Activated CD4-positive, alpha-beta memory T cell treated with anti-CD3 and anti-CD28 coated beads for 36 hours (primary cell): ENCODE results near the gene PRCP. TPM values are rescaled to one million over a fixed set of nuclear protein-coding genes. Genes with fewer than 3 reads are reported as not detected.

Experiments used
- CTCF ChIA-PET: fragments of 350-600 bp; sonication (Branson Sonifier 250); formaldehyde crosslinking; loops from one replicate; lab custom pipeline; 2021; ENCODE audit warnings: antibody characterized with exemption, inconsistent platforms; lab: Charles Lee
- POLR2A ChIA-PET: fragments of 350-600 bp; sonication (Branson Sonifier 250); formaldehyde crosslinking; loops from one replicate; lab custom pipeline; 2021; ENCODE audit warnings: antibody characterized with exemption; lab: Charles Lee
- DNase-seq: peaks from one replicate; pipeline ENCODE4 v3.0.0-alpha.2; 2020
- H3K27ac Mint-ChIP-seq: one replicate; pipeline ENCODE4 v1.8.0; 2021; ENCODE audit warnings: mixed read lengths
- H3K27me3 Mint-ChIP-seq: one replicate; pipeline ENCODE4 v1.8.0; 2021; ENCODE audit warnings: mixed read lengths
- H3K36me3 Mint-ChIP-seq: one replicate; pipeline ENCODE4 v1.8.0; 2021; ENCODE audit warnings: mixed read lengths
- H3K4me1 Mint-ChIP-seq: one replicate; pipeline ENCODE4 v1.8.0; 2021; ENCODE audit warnings: low read depth, mixed read lengths
- H3K4me3 Mint-ChIP-seq: one replicate; pipeline ENCODE4 v1.8.0; 2021; ENCODE audit warnings: mild to moderate bottlenecking, mixed read lengths
- H3K9me3 Mint-ChIP-seq: one replicate; pipeline ENCODE4 v1.8.0; 2021; ENCODE audit warnings: mixed read lengths
- intact Hi-C: fragments of 100-400 bp; cut with micrococcal nuclease; formaldehyde crosslinking; loops from one replicate; pipeline ENCODE4 v1.15.1; 2023
- total RNA-seq, 2 experiments: library from RNA; stranded (reverse); gene quantifications; one replicate each; pipeline ENCODE4 v1.2.3, GENCODE V29; 2021

PRCP gene
- total RNA-seq, 2 experiments from 2014 or later = 26.7 to 27.0 TPM

GRCh38 chr11:82775218-82775617 is 125.0 kb downstream of the PRCP start:
- Mint-ChIP-seq H3K36me3 (peaks cover 9% of the 10 kb centered on the region), H3K9me3 (peaks cover 17% of the 10 kb centered on the region), H3K4me3 (no peak overlapping the region), H3K27ac (no peak overlapping the region), H3K27me3 (peaks cover 7% of the 10 kb centered on the region), H3K4me1 (no peaks in the 10 kb centered on the region)
- no peak for DNase-seq
- intact Hi-C loops = loop anchor here (10.0 kb wide), 1 partner anchor 60 kb away; no protein-coding TSS in a partner anchor
- ChIA-PET POLR2A (no interaction called here), CTCF (interaction anchor here (0.6 to 1.7 kb wide), 7 partner anchors 11 to 475 kb away, joined by 3 to 7 read pairs (median 4); no protein-coding TSS in a partner anchor)

Other genes with a start within 250 kb of the PRCP start
- gene FAM181B, start 166.6 kb downstream of the PRCP start, total RNA-seq = under 1 TPM in 1 of 2 experiments, not detected in 1; 0.05 TPM
- 10 to 100 TPM; 16.8 to 19.4 TPM for gene DDIAS, start 1.3 kb upstream of the PRCP start, total RNA-seq
- 10 to 100 TPM; 11.5 to 12.9 TPM for gene RAB30, start 171.5 kb upstream of the PRCP start, total RNA-seq